22Rv1 (cell line): ENCODE results near the gene NRAS.

ENCODE experiments used
- H3K27ac ChIP-seq: fragments of 450-650 bp; 2 replicates; pipeline ENCODE4 v1.5.1; 2017
- CTCF ChIP-seq: fragments of 450-650 bp; IDR thresholded peaks from 2 replicates; pipeline ENCODE4 v1.5.1; 2017; ENCODE audit warnings: mild to moderate bottlenecking
- ZFX ChIP-seq: fragments of 450-650 bp; IDR thresholded peaks from 2 replicates; pipeline ENCODE4 v1.6.1; 2017; ENCODE audit warnings: antibody characterized with exemption, borderline replicate concordance

Gene NRAS

GRCh38 chr1:114710360-114710759 lies 6.2 kb downstream of the NRAS start:
- no peak overlapping the region for H3K27ac ChIP-seq
- TF ChIP-seq ZFX: no peak
- TF ChIP-seq CTCF: no peak

GRCh38 chr1:114707604-114708003 lies 9.0 kb downstream of the NRAS start:
- no peak for TF ChIP-seq CTCF
- no peak for TF ChIP-seq ZFX
- no peak overlapping the region for H3K27ac ChIP-seq

GRCh38 chr1:114703242-114703641 lies 13.3 kb downstream of the NRAS start:
- no peak for TF ChIP-seq CTCF
- no peak for TF ChIP-seq ZFX
- no peak overlapping the region for H3K27ac ChIP-seq

GRCh38 chr1:114702737-114703136 lies 13.8 kb downstream of the NRAS start:
- no peak overlapping the region for H3K27ac ChIP-seq
- no peak for TF ChIP-seq ZFX
- no peak for TF ChIP-seq CTCF

GRCh38 chr1:114701931-114702330 lies 14.6 kb downstream of the NRAS start:
- H3K27ac ChIP-seq: no peak overlapping the region
- TF ChIP-seq ZFX: no peak
- TF ChIP-seq CTCF: no peak

- no peak overlapping the region for H3K27ac ChIP-seq
- TF ChIP-seq ZFX: no peak
- TF ChIP-seq CTCF: no peak
These were observed 16.5 kb downstream of the NRAS start for GRCh38 chr1:114700036-114700600.

- TF ChIP-seq CTCF (no peak), ZFX (no peak)
- H3K27ac ChIP-seq: no peak overlapping the region
These were observed 19.8 kb downstream of the NRAS start for GRCh38 chr1:114696810-114697209.
